GM23338 (cell line): Measurements from ENCODE around the gene CARTPT. TPM values are rescaled to one million over a fixed set of nuclear protein-coding genes. Genes with fewer than 3 reads are reported as not detected.

Experiments
- CREB1 ChIP-seq: fragments of 250-450 bp; sonication (Bioruptor Pico); IDR thresholded peaks from 2 replicates; pipeline ENCODE4 v1.5.0; 2020; ENCODE audit warnings: low read depth, mild to moderate bottlenecking, moderate library complexity
- EZH2phosphoT487 ChIP-seq: fragments of 200-600 bp; sonication (generic); IDR thresholded peaks from one replicate; pipeline ENCODE4 v1.8.1; 2018; ENCODE audit warnings: antibody characterized with exemption; ENCODE audit not compliant: unreplicated experiment
- NANOG ChIP-seq: IDR thresholded peaks from 2 replicates; pipeline ENCODE4 v1.6.1; 2016; ENCODE audit warnings: antibody characterized with exemption, borderline replicate concordance
- ZNF331 ChIP-seq: fragments of 250-450 bp; sonication (Bioruptor Pico); IDR thresholded peaks from 2 replicates; pipeline ENCODE4 v1.5.0; 2020; ENCODE audit warnings: low read depth, mild to moderate bottlenecking, moderate library complexity
- polyA plus RNA-seq: library from polyadenylated mRNA; unstranded; fragments of >200 nt; fragmentation: Nextera tagmentation; extraction: Ambion mirVana; gene quantifications from 2 replicates; pipeline ENCODE4 v1.2.1, GENCODE V29; 2016
- total RNA-seq: library from RNA; depleted of rRNA; stranded (reverse); fragments of >200 nt; shearing (Covaris generic); gene quantifications from 2 replicates; pipeline ENCODE4 v1.2.3, GENCODE V29; 2014
- TF ChIP-seq, protein P1 (sequence below): IDR thresholded peaks from one replicate; pipeline ENCODE4 v1.6.1; 2018; ENCODE audit warnings: antibody characterized with exemption; ENCODE audit not compliant: unreplicated experiment
- TF ChIP-seq, protein P2 (sequence below): fragments of 250-450 bp; sonication (Bioruptor Pico); IDR thresholded peaks from 2 replicates; pipeline ENCODE4 v1.5.0; 2020; ENCODE audit warnings: mild to moderate bottlenecking, moderate library complexity

The CARTPT gene
- total and polyA plus RNA-seq, 2 experiments from 2014 or later = not detected

DNA sequence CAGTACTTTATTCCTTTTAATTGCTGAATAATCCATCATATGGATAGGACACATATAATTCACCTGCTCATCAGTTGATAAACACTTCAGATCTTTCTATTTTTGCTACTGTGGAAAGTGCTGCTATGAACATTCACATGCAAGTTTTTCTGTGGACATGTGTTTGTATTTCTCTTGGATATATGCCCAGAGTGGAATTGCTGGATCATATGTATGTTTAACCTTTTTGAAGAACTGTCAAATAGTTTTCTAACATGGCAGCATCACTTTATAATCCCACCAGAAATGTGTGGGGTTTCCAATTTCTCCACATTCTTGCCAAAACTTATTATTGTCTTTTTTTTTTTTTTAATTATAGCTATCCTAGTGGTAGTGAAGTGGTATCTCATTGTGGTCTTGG lies 15.1 kb downstream of the CARTPT start (continued):
- TF ChIP-seq, protein P1, sequence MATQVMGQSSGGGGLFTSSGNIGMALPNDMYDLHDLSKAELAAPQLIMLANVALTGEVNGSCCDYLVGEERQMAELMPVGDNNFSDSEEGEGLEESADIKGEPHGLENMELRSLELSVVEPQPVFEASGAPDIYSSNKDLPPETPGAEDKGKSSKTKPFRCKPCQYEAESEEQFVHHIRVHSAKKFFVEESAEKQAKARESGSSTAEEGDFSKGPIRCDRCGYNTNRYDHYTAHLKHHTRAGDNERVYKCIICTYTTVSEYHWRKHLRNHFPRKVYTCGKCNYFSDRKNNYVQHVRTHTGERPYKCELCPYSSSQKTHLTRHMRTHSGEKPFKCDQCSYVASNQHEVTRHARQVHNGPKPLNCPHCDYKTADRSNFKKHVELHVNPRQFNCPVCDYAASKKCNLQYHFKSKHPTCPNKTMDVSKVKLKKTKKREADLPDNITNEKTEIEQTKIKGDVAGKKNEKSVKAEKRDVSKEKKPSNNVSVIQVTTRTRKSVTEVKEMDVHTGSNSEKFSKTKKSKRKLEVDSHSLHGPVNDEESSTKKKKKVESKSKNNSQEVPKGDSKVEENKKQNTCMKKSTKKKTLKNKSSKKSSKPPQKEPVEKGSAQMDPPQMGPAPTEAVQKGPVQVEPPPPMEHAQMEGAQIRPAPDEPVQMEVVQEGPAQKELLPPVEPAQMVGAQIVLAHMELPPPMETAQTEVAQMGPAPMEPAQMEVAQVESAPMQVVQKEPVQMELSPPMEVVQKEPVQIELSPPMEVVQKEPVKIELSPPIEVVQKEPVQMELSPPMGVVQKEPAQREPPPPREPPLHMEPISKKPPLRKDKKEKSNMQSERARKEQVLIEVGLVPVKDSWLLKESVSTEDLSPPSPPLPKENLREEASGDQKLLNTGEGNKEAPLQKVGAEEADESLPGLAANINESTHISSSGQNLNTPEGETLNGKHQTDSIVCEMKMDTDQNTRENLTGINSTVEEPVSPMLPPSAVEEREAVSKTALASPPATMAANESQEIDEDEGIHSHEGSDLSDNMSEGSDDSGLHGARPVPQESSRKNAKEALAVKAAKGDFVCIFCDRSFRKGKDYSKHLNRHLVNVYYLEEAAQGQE = no peak
- TF ChIP-seq ZNF331 (CRISPR knock-in tag) (no peak), EZH2phosphoT487 (no peak), NANOG (no peak), CREB1 (CRISPR knock-in tag) (no peak)
- TF ChIP-seq, protein P2, sequence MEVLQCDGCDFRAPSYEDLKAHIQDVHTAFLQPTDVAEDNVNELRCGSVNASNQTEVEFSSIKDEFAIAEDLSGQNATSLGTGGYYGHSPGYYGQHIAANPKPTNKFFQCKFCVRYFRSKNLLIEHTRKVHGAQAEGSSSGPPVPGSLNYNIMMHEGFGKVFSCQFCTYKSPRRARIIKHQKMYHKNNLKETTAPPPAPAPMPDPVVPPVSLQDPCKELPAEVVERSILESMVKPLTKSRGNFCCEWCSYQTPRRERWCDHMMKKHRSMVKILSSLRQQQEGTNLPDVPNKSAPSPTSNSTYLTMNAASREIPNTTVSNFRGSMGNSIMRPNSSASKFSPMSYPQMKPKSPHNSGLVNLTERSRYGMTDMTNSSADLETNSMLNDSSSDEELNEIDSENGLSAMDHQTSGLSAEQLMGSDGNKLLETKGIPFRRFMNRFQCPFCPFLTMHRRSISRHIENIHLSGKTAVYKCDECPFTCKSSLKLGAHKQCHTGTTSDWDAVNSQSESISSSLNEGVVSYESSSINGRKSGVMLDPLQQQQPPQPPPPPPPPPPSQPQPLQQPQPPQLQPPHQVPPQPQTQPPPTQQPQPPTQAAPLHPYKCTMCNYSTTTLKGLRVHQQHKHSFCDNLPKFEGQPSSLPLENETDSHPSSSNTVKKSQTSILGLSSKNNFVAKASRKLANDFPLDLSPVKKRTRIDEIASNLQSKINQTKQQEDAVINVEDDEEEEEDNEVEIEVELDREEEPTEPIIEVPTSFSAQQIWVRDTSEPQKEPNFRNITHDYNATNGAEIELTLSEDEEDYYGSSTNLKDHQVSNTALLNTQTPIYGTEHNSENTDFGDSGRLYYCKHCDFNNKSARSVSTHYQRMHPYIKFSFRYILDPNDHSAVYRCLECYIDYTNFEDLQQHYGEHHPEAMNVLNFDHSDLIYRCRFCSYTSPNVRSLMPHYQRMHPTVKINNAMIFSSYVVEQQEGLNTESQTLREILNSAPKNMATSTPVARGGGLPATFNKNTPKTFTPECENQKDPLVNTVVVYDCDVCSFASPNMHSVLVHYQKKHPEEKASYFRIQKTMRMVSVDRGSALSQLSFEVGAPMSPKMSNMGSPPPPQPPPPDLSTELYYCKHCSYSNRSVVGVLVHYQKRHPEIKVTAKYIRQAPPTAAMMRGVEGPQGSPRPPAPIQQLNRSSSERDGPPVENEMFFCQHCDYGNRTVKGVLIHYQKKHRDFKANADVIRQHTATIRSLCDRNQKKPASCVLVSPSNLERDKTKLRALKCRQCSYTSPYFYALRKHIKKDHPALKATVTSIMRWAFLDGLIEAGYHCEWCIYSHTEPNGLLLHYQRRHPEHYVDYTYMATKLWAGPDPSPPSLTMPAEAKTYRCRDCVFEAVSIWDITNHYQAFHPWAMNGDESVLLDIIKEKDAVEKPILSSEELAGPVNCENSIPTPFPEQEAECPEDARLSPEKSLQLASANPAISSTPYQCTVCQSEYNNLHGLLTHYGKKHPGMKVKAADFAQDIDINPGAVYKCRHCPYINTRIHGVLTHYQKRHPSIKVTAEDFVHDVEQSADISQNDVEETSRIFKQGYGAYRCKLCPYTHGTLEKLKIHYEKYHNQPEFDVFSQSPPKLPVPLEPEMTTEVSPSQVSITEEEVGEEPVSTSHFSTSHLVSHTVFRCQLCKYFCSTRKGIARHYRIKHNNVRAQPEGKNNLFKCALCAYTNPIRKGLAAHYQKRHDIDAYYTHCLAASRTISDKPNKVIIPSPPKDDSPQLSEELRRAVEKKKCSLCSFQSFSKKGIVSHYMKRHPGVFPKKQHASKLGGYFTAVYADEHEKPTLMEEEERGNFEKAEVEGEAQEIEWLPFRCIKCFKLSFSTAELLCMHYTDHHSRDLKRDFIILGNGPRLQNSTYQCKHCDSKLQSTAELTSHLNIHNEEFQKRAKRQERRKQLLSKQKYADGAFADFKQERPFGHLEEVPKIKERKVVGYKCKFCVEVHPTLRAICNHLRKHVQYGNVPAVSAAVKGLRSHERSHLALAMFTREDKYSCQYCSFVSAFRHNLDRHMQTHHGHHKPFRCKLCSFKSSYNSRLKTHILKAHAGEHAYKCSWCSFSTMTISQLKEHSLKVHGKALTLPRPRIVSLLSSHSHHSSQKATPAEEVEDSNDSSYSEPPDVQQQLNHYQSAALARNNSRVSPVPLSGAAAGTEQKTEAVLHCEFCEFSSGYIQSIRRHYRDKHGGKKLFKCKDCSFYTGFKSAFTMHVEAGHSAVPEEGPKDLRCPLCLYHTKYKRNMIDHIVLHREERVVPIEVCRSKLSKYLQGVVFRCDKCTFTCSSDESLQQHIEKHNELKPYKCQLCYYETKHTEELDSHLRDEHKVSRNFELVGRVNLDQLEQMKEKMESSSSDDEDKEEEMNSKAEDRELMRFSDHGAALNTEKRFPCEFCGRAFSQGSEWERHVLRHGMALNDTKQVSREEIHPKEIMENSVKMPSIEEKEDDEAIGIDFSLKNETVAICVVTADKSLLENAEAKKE (CRISPR knock-in tag) = no peak
